H1 (cell line): Measurements from ENCODE around the gene MBP. TPM values are rescaled to one million over a fixed set of nuclear protein-coding genes. Genes with fewer than 3 reads are reported as not detected.

Source experiments
- CTCF ChIA-PET: fragments of 300-600 bp; sonication (Branson Sonifier 250); formaldehyde crosslinking; loops from one replicate; lab custom pipeline; 2021; ENCODE audit not compliant: partially characterized antibody; lab: Charles Lee
- POLR2A ChIA-PET: fragments of 300-600 bp; sonication (Branson Sonifier 250); formaldehyde crosslinking; loops from one replicate; lab custom pipeline; 2021; ENCODE audit warnings: inconsistent platforms; ENCODE audit not compliant: partially characterized antibody; lab: Charles Lee
- DNase-seq, 2 experiments: peaks; one replicate each; pipeline versions ENCODE4 v3.0.0 to v3.0.0-alpha.2; 2010 to 2022; ENCODE audit warnings: low spot score in 2 of 2, low read depth in 1 of 2, mixed read lengths in 1 of 2
- FAIRE-seq: peaks from 2 replicates; lab custom pipeline; 2011; peaks lifted over from hg19 to GRCh38; lab: Jason Lieb, UNC
- H2AFZ ChIP-seq: 2 replicates; pipeline ENCODE4 v1.8.1; 2012; ENCODE audit warnings: low read length, inconsistent platforms
- H2AK5ac ChIP-seq: 2 replicates; pipeline ENCODE4 v1.6.1; 2013; ENCODE audit warnings: low read depth, low read length
- H2BK120ac ChIP-seq: replicated peaks from 2 replicates; pipeline ENCODE3; 2013; ENCODE audit warnings: low read depth, low read length, inconsistent platforms
- H2BK12ac ChIP-seq: 2 replicates; pipeline ENCODE4 v1.6.1; 2013; ENCODE audit warnings: low read depth, low read length
- H2BK15ac ChIP-seq: 2 replicates; pipeline ENCODE4 v1.6.1; 2013; ENCODE audit warnings: low read length
- H2BK20ac ChIP-seq: 2 replicates; pipeline ENCODE4 v1.6.1; 2013; ENCODE audit warnings: low read length
- H2BK5ac ChIP-seq: 2 replicates; pipeline ENCODE4 v1.6.1; 2013; ENCODE audit warnings: low read depth, low read length
- H3K14ac ChIP-seq: 2 replicates; pipeline ENCODE4 v1.6.1; 2013; ENCODE audit warnings: inconsistent platforms; ENCODE audit not compliant: insufficient read length
- H3K18ac ChIP-seq: 2 replicates; pipeline ENCODE4 v1.6.1; 2013; ENCODE audit warnings: low read length; ENCODE audit errors: extremely low read depth
- H3K23ac ChIP-seq: 2 replicates; pipeline ENCODE4 v1.6.1; 2013; ENCODE audit warnings: inconsistent platforms; ENCODE audit not compliant: insufficient read length
- H3K23me2 ChIP-seq: 2 replicates; pipeline ENCODE4 v1.6.1; 2013; ENCODE audit warnings: low read depth, low read length
- H3K27ac ChIP-seq: 2 replicates; pipeline ENCODE4 v1.6.1; 2011; ENCODE audit warnings: low read depth, low read length, inconsistent platforms
- H3K27me3 ChIP-seq, 4 experiments: replicated peaks in 1 of 4; 1 replicate in 1 of 4; 2 replicates in 3 of 4; pipeline versions ENCODE4 v1.6.1 to v1.8.1; 2011 to 2013; ENCODE audit warnings: low read length in 3 of 4, mild to moderate bottlenecking in 3 of 4, inconsistent platforms in 2 of 4, mixed read lengths in 2 of 4, moderate library complexity in 1 of 4; ENCODE audit not compliant: control insufficient read depth in 3 of 4, insufficient read depth in 3 of 4; ENCODE audit errors: extremely low read depth in 1 of 4
- H3K36me3 ChIP-seq, 4 experiments: 2 replicates each; pipeline versions ENCODE4 v1.6.1 to v1.8.1; 2011 to 2013; ENCODE audit warnings: mild to moderate bottlenecking in 4 of 4, low read length in 3 of 4, moderate library complexity in 2 of 4, control low read depth in 1 of 4, inconsistent platforms in 1 of 4; ENCODE audit not compliant: insufficient read depth in 4 of 4, control insufficient read depth in 2 of 4
- H3K4ac ChIP-seq: replicated peaks from 2 replicates; pipeline ENCODE3; 2013; ENCODE audit warnings: low read length, low read depth, mixed read lengths, inconsistent platforms; ENCODE audit not compliant: insufficient read length
- H3K4me1 ChIP-seq, 4 experiments: replicated peaks in 1 of 4; 1 replicate in 1 of 4; 2 replicates in 3 of 4; pipeline versions ENCODE4 v1.6.1 to v1.8.1; 2011 to 2013; ENCODE audit warnings: low read length in 3 of 4, inconsistent platforms in 2 of 4, mixed read lengths in 1 of 4; ENCODE audit not compliant: insufficient read depth in 4 of 4, control insufficient read depth in 3 of 4
- H3K4me2 ChIP-seq, 2 experiments: 2 replicates each; pipeline versions ENCODE4 v1.6.1 to v1.8.1; 2011 to 2013; ENCODE audit warnings: low read depth in 2 of 2, low read length in 2 of 2, control low read depth in 1 of 2, inconsistent platforms in 1 of 2, mild to moderate bottlenecking in 1 of 2; ENCODE audit not compliant: insufficient read depth in 1 of 2
- H3K4me3 ChIP-seq, 4 experiments: fragments of 200-600, 300-600 bp in 1 of 4; sonication (generic), shearing (Covaris generic), sonication (Bioruptor Twin) in 1 of 4; 2 replicates each; pipeline versions ENCODE4 v1.5.1 to v1.8.1; 2011 to 2016; ENCODE audit warnings: low read length in 4 of 4, low read depth in 3 of 4, control low read depth in 2 of 4, inconsistent platforms in 2 of 4, mild to moderate bottlenecking in 2 of 4, mixed read lengths in 1 of 4, moderate library complexity in 1 of 4; ENCODE audit not compliant: insufficient read depth in 2 of 4; ENCODE audit errors: extremely low read depth in 1 of 4
- H3K56ac ChIP-seq: replicated peaks from 2 replicates; pipeline ENCODE3; 2013; ENCODE audit warnings: low read depth, mild to moderate bottlenecking, mixed read lengths, low read length, inconsistent platforms; ENCODE audit not compliant: insufficient read length
- H3K79me1 ChIP-seq: 2 replicates; pipeline ENCODE4 v1.6.1; 2013; ENCODE audit warnings: low read depth, low read length, control low read depth
- H3K79me2 ChIP-seq, 2 experiments: 2 replicates each; pipeline versions ENCODE4 v1.6.1 to v1.8.1; 2012 to 2013; ENCODE audit warnings: low read length in 2 of 2, mild to moderate bottlenecking in 2 of 2, inconsistent platforms in 1 of 2; ENCODE audit not compliant: insufficient read depth in 2 of 2, control insufficient read depth in 1 of 2
- H3K9ac ChIP-seq, 4 experiments: replicated peaks in 1 of 4; 1 replicate in 1 of 4; 2 replicates in 3 of 4; pipeline versions ENCODE4 v1.6.1 to v1.8.1; 2011 to 2013; ENCODE audit warnings: low read depth in 3 of 4, low read length in 3 of 4, control low read depth in 2 of 4, mild to moderate bottlenecking in 2 of 4, moderate library complexity in 2 of 4, inconsistent platforms in 1 of 4; ENCODE audit errors: extremely low read depth in 1 of 4
- H3K9me3 ChIP-seq, 2 experiments: 2 replicates each; pipeline versions ENCODE4 v1.6.1 to v1.8.1; 2012 to 2013; ENCODE audit warnings: mild to moderate bottlenecking in 2 of 2, moderate library complexity in 2 of 2, control low read depth in 1 of 2, inconsistent platforms in 1 of 2, low read depth in 1 of 2, low read length in 1 of 2, mixed read lengths in 1 of 2; ENCODE audit not compliant: insufficient read depth in 2 of 2
- H4K20me1 ChIP-seq, 2 experiments: replicated peaks in 1 of 2; 2 replicates each; pipeline versions ENCODE3 to v1.8.1; 2011 to 2013; ENCODE audit warnings: inconsistent platforms in 2 of 2, low read length in 2 of 2, mild to moderate bottlenecking in 1 of 2; ENCODE audit not compliant: insufficient read depth in 2 of 2, control insufficient read depth in 1 of 2
- H4K5ac ChIP-seq: 2 replicates; pipeline ENCODE4 v1.6.1; 2013; ENCODE audit warnings: low read length, low read depth, mixed read lengths, inconsistent platforms; ENCODE audit not compliant: insufficient read length
- H4K8ac ChIP-seq: 2 replicates; pipeline ENCODE4 v1.8.0; 2013; ENCODE audit warnings: mild to moderate bottlenecking, moderate library complexity, low read length, inconsistent platforms; ENCODE audit not compliant: insufficient read depth; ENCODE audit errors: extremely low read depth
- H4K91ac ChIP-seq: replicated peaks from 2 replicates; pipeline ENCODE3; 2013; ENCODE audit warnings: low read length, mixed read lengths, inconsistent platforms; ENCODE audit not compliant: insufficient read length
- ASH2L ChIP-seq: fragments of 200-600, 300-600 bp; sonication (generic); IDR thresholded peaks from one replicate; pipeline ENCODE4 v1.7.1; 2017; ENCODE audit warnings: low read length
- CREB1 ChIP-seq: IDR thresholded peaks from 2 replicates; pipeline ENCODE4 v1.6.1; 2012; ENCODE audit warnings: inconsistent platforms
- FOSL1 ChIP-seq: IDR thresholded peaks from 2 replicates; pipeline ENCODE4 v1.6.1; 2011; ENCODE audit warnings: mild to moderate bottlenecking, low read depth, low read length, moderate library complexity; ENCODE audit not compliant: insufficient read depth
- SP2 ChIP-seq: IDR thresholded peaks from 2 replicates; pipeline ENCODE4 v1.6.1; 2012; ENCODE audit warnings: mild to moderate bottlenecking, low read length, inconsistent platforms
- TBP ChIP-seq: IDR thresholded peaks from 2 replicates; pipeline ENCODE4 v1.6.1; 2011; ENCODE audit warnings: low read depth, low read length, improper control_type of control experiment
- YY1 ChIP-seq: IDR thresholded peaks from 2 replicates; pipeline ENCODE4 v1.6.1; 2011; ENCODE audit warnings: low read depth, mild to moderate bottlenecking, low read length
- WGBS, 2 experiments: shearing (Covaris generic) in 1 of 2; methylation state at CpG; one replicate each; pipeline versions ENCODE4 v1.1.6 to v1.1.7; 2013 to 2015; ENCODE audit warnings: low lambda C conversion rate in 2 of 2, mixed read lengths in 2 of 2, inconsistent platforms in 1 of 2, low coverage in 1 of 2, missing lambda C conversion rate in 1 of 2; ENCODE audit not compliant: insufficient replicate concordance in 2 of 2, insufficient coverage in 1 of 2, insufficient read length in 1 of 2; ENCODE audit errors: extremely low coverage in 1 of 2, missing lambda C conversion rate in 1 of 2; 5-methylcytosine and 5-hydroxymethylcytosine counted together
- polyA plus RNA-seq, 7 experiments: library from polyadenylated mRNA; depleted of rRNA in 3 of 7; stranded (reverse) in 5 of 7; unstranded in 2 of 7; fragments of >200 nt in 5 of 7; fragments of 200-250 nt in 2 of 7; gene quantifications; 1 replicate in 5 of 7; 2 replicates in 1 of 7; 4 replicates in 1 of 7; pipeline versions ENCODE4 v1.2.1 to v1.2.3, GENCODE V29; 2011 to 2013; ENCODE audit warnings: missing spikeins in 2 of 7, mixed read lengths in 2 of 7
- total RNA-seq: library from RNA; stranded (reverse); fragmentation: NEBNext Ultra II Directional; extraction: Animal tissue kit (Norgen Biotek cat#: 25700); gene quantifications from 2 replicates; pipeline ENCODE4 v1.2.1, GENCODE V29; 2021

Gene MBP
- total and polyA plus RNA-seq, 2 of the 8 experiments (the other 6 are each of a cell fraction or from before 2014, with no cell fraction given), result 7.7 to 19.2 TPM

DNA sequence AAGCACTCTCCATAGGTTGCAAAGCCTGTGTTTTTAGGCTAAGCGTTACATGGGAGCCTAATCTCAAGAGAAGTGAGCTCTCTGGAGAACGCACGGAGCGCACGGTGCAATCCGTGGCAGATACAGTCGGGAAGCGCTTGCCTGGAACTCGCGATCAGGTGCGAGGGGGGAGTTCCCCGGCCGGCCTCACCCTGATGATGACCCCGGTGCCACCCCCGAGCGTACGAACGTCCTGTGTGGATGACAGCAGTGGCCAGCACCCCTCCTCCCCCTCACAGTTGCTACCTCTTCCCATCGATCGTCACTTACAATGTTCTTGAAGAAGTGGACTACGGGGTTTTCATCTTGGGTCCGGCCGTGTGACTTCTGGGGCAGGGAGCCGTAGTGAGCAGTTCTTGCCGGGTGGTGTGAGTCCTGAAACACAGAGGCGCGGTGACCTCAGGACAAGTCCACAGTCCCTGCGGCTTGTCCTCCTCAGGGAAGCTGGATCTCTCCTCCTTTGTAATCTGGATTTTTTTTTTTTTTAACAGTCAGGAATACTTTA lies 142.9 kb downstream of the MBP start:
- Histone ChIP-seq H3K9me3 (no peaks in the 10 kb centered on the region), H3K4me2 (no peak overlapping the region), H2BK12ac (no peak overlapping the region), H3K56ac (no peak overlapping the region), H2BK20ac (no peak overlapping the region), H4K5ac (no peak overlapping the region), H3K79me1 (no peaks in the 10 kb centered on the region), H4K20me1 (no peaks in the 10 kb centered on the region), H3K79me2 (no peaks in the 10 kb centered on the region), H3K14ac (no peak overlapping the region), H3K4me1 (peaks cover 0 to 9% (median 5%) of the 10 kb centered on the region in 4 experiments; a peak in 5 of 7 replicates), H3K27ac (no peak overlapping the region), H3K27me3 (no peaks in the 10 kb centered on the region), H4K91ac (no peak overlapping the region), H3K18ac (no peak overlapping the region; the same call in 1 of the 2 replicates), H3K4me3 (no peak overlapping the region), H2AK5ac (no peak overlapping the region), H3K4ac (no peak overlapping the region), H3K9ac (no peak overlapping the region), H2BK5ac (no peak overlapping the region), H3K23ac (no peak overlapping the region), H4K8ac (no peak overlapping the region), H2BK120ac (no peak overlapping the region), H3K36me3 (no peaks in the 10 kb centered on the region), H2AFZ (no peak overlapping the region), H3K23me2 (no peaks in the 10 kb centered on the region), H2BK15ac (no peak overlapping the region)
- ChIA-PET CTCF (interaction anchor here (1.1 to 3.8 kb wide), 5 partner anchors 7 to 713 kb away, joined by 3 to 38 read pairs (median 5); no protein-coding TSS in a partner anchor), POLR2A (no interaction called here)
- WGBS, 2 experiments, result 89% methylated on average over 28 of the region's 28 CpGs; no CpG with 5 or more reads in 1 of the 2 experiments
- TF ChIP-seq FOSL1 (no peak), ASH2L (no peak), YY1 (no peak), TBP (no peak), SP2 (no peak), CREB1 (no peak)
- DNase-seq (no peak), FAIRE-seq (no peak)
